ENCODE results near the gene SACM1L. TPM values are rescaled to one million over a fixed set of nuclear protein-coding genes. Genes with fewer than 3 reads are reported as not detected.
A peak's percentile ranks its signal among the peaks of the same experiment; 100 is the strongest.
"Not testable (repeated sequence)": the region's sequence is repeated elsewhere in the genome, so short reads cannot be mapped to it uniquely, and the experiment has no call there.

Gene SACM1L
- total and polyA plus RNA-seq, 2 of the 13 experiments (the other 11 are each of a cell fraction or from before 2014, with no cell fraction given) = 15.1 to 27.8 TPM

DNA sequence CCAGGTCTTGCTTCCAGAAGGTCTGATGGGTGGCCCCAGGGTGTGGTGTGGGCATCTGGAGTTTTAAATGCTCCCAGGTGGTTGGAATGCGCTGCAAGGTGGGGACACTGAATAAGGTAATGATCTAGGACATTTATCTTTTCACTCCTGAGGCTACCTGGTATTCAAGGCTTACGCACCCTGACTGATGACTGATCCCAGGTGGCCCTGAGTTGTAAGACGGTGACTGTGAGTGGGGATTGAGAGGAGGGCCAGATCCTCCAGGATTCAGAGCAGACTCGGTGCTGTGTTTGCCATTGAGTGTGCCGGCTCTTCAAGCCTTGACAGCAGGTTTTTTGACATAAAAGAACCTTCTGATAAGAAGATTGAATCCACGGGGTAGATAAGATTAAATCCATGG, 66.9 kb downstream of the SACM1L start (continued):
- TF ChIP-seq, protein P1, sequence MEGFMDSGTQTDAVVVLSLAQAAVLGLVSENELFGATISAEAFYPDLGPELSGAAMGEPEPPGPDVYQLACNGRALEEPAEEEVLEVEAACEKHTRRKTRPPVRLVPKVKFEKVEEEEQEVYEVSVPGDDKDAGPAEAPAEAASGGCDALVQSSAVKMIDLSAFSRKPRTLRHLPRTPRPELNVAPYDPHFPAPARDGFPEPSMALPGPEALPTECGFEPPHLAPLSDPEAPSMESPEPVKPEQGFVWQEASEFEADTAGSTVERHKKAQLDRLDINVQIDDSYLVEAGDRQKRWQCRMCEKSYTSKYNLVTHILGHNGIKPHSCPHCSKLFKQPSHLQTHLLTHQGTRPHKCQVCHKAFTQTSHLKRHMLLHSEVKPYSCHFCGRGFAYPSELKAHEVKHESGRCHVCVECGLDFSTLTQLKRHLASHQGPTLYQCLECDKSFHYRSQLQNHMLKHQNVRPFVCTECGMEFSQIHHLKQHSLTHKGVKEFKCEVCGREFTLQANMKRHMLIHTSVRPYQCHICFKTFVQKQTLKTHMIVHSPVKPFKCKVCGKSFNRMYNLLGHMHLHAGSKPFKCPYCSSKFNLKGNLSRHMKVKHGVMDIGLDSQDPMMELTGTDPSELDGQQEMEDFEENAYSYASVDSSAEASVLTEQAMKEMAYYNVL (CRISPR knock-in tag; IDR thresholded peaks at IDR 0.05; ENCODE audit: borderline replicate concordance) = no peak
- no peak for TF ChIP-seq ZNF607 (CRISPR knock-in tag; IDR thresholded peaks at IDR 0.05; ENCODE audit: borderline replicate concordance)
- no peak for TF ChIP-seq ZNF577 (CRISPR knock-in tag; IDR thresholded peaks at IDR 0.05; ENCODE audit: borderline replicate concordance, low read depth)
- no peak for TF ChIP-seq ZNF460 (CRISPR knock-in tag; IDR thresholded peaks at IDR 0.05; ENCODE audit: borderline replicate concordance)

DNA sequence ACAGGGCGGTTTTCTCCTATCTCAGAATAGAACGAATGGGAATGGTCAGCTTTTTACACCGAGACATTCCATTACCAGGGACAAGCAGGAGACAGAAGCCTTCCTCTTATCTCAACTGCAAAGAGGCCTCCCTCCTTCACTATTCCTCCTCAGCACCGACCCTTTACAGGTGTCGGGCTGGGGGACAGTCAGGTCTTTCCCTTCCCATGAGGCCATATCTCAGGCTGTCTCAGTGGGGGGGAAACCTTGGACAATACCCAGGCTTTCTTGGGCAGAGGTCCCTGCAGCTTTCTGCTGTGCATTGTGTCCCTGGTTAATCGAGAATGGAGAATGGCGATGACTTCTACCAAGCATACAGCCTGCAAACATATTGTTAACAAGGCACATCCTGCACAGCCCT, 67.9 kb downstream of the SACM1L start:
- in situ Hi-C loops (cut with HindIII; ENCODE audit: extremely low pct_ligation_motif_present, low pct_unique_long_range_greater_than_20kb); H3K4me3 ChIP-seq (replicated peaks in 1 of 3; ENCODE audit: insufficient read depth in 1 of 3, low read depth in 2 of 3, low read length in 3 of 3); H2AFZ ChIP-seq (ENCODE audit: low read length); H3K36me3 ChIP-seq (replicated peaks in 1 of 2; ENCODE audit: control insufficient read depth in 1 of 2, insufficient read depth in 2 of 2, low read length in 2 of 2); BruUV-seq (replicated peaks); H3K27ac ChIP-seq (ENCODE audit: extremely low read length, insufficient read depth, low read length); FAIRE-seq; ATAC-seq; H3K4me2 ChIP-seq (ENCODE audit: low read depth, low read length); CTCF ChIA-PET (ENCODE audit: low intra/inter-chr PET ratio, low total read pairs); POLR2A ChIA-PET; H3K9ac ChIP-seq (ENCODE audit: insufficient read depth, low read depth, low read length); H3K9me3 ChIP-seq (ENCODE audit: low read length); H3K79me2 ChIP-seq (ENCODE audit: insufficient read depth, low read length); H3K4me1 ChIP-seq (ENCODE audit: insufficient read depth, low read length); DNase-seq (ENCODE audit: low spot score); intact Hi-C loops (cut with micrococcal nuclease; ENCODE audit: unreplicated experiment); H4K20me1 ChIP-seq (ENCODE audit: insufficient read depth, low read length): not testable (repeated sequence)
- peaks cover 0 to 41% of the 10 kb centered on the region in 2 experiments for H3K27me3 ChIP-seq (ENCODE audit: control insufficient read depth in 1 of 2, insufficient read depth in 2 of 2, low read length in 2 of 2)
- WGBS (ENCODE audit: low lambda C conversion rate) = 27% methylated on average over 7 of the region's 7 CpGs

DNA sequence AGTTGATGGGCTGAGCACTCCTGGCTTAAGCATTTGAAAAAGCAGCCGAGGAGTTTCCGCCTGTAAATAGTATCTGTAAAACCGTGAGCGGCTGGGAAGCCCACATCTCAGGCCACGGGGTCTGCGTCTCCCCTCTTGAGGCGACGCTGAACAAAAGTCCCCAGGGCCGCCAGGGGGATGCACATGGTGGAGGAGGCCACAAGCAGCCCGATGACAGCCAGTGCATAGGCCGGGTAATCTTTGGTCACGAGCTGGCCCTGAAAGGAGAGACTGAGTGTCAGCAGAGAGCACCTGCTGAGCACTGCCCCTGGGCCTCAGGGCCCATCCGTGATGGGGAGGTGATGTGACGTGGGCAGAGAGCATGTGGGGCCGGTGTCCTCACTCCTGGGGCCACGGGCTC, 69.7 kb downstream of the SACM1L start:
- BruUV-seq (replicated peaks) = no TSS peak
- FAIRE-seq = no peak
- ATAC-seq = peak; percentile 10; the same call in 1 of the 3 replicates
- Histone ChIP-seq H3K27me3 (ENCODE audit: control insufficient read depth in 1 of 2, insufficient read depth in 2 of 2, low read length in 2 of 2) (peaks cover 2 to 54% of the 10 kb centered on the region in 2 experiments), H3K9ac (ENCODE audit: insufficient read depth, low read depth, low read length) (no peak overlapping the region), H3K27ac (ENCODE audit: extremely low read length, insufficient read depth, low read length) (no peak overlapping the region), H2AFZ (ENCODE audit: low read length) (no peak overlapping the region), H4K20me1 (ENCODE audit: insufficient read depth, low read length) (no peaks in the 10 kb centered on the region), H3K36me3 (replicated peaks in 1 of 2; ENCODE audit: control insufficient read depth in 1 of 2, insufficient read depth in 2 of 2, low read length in 2 of 2) (no peaks in the 10 kb centered on the region), H3K79me2 (ENCODE audit: insufficient read depth, low read length) (no peaks in the 10 kb centered on the region), H3K4me2 (ENCODE audit: low read depth, low read length) (no peak overlapping the region), H3K4me1 (ENCODE audit: insufficient read depth, low read length) (peaks cover 6% of the 10 kb centered on the region; the same call in 1 of the 2 replicates), H3K4me3 (replicated peaks in 1 of 3; ENCODE audit: insufficient read depth in 1 of 3, low read depth in 2 of 3, low read length in 3 of 3) (no peak overlapping the region), H3K9me3 (ENCODE audit: low read length) (no peaks in the 10 kb centered on the region)
- no peak for DNase-seq (ENCODE audit: low spot score)
- intact Hi-C loops (cut with micrococcal nuclease; ENCODE audit: unreplicated experiment) = no loop called here
- TF ChIP-seq MAFG (CRISPR knock-in tag; IDR thresholded peaks at IDR 0.05) (no peak), MLLT10 (CRISPR knock-in tag; IDR thresholded peaks at IDR 0.05) (no peak), SRSF4 (IDR thresholded peaks at IDR 0.05; ENCODE audit: low read depth, low read length, poor library complexity, severe bottlenecking) (no peak), KLF16 (CRISPR knock-in tag; IDR thresholded peaks at IDR 0.05) (no peak)
- in situ Hi-C loops (cut with HindIII; ENCODE audit: extremely low pct_ligation_motif_present, low pct_unique_long_range_greater_than_20kb) = no loop called here
- 31% methylated on average over 9 of the region's 16 CpGs for WGBS (ENCODE audit: low lambda C conversion rate)
- ChIA-PET CTCF (ENCODE audit: low intra/inter-chr PET ratio, low total read pairs) (no interaction called here), POLR2A (no interaction called here)
